Measurements from ENCODE around the gene CAPN5.

CAPN5 gene

DNA sequence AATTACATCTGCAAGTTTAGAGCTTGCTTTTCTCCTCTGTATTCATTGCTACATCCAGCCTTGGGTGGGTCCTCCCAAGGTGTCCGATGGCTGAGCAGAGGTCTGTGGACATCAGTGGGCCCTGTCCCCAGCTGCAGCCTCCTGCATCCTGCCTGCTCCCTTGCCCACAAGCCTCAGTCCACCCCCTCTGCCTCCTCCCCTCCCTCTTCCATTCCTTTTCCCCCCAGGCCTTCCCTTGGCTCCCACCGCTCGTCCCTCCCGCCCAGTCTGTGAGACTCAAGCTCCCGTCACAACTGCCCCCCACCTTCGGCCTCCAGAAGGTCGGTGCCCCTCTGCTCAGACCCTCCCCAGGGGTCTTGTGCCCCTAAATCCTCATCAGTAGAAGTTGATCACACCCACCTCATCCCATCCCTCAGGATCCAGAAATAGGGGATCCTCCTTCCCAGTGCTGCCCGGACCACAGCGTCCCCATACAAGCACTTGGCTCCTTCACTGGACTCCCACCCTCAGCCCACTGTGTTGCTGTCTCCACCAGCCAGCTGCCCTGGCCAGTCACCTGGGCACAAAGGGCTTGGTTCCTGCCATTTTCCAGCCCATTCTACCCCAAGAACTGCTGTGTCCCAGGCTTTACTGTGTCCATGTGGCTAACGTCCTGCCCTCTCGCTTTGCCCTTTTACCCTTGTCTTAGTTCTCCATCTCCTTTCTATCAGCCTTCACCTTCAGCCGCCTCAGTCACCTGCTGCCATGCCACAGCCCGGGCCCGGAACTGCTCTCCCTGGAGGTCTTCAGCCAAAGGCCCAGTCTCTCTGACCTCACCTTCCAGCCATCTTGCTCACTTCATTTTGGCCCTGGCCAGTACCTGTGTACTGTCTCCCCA, 33.6 kb downstream of the CAPN5 start:
- no peaks in the 10 kb centered on the region; the same call in 1 of the 2 replicates for H3K9me3 ChIP-seq (ENCODE audit: insufficient read depth, low read length)
- TF ChIP-seq SUZ12 (IDR thresholded peaks at IDR 0.05; ENCODE audit: extremely low read depth, insufficient read depth, insufficient read length) (no peak), YY1 (IDR thresholded peaks at IDR 0.05; ENCODE audit: insufficient read depth, insufficient read length) (no peak), ZNF274 (IDR thresholded peaks at IDR 0.05; ENCODE audit: low read depth, low read length) (no peak)
- DNase-seq (ENCODE audit: low read depth, low spot score): no peak

DNA sequence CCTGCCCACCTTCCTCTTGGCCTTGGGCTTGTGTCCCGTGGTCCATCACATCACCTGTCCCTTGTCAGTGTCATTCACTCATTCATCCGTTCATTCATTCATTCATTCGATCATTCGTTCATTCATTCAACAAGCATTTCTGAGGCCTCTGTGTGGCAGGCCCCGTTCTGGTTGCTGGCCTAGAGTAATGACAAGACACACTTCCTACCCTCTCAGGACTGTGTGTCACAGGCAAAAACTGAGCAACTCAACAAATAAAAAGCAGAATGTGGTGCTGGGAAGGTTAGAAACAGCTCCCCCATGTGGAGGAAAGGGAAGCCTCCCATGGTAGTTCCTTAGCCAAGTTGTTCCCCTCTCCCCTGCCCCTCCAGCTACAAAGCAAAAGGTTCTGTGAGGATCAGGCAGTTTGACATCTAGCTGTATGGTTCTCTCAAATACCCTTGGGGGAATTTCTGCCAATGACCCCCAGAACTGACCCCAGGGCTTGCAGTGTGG, 34.3 kb downstream of the CAPN5 start:
- DNase-seq (ENCODE audit: low read depth, low spot score): no peak
- Histone ChIP-seq H3K4me1 (ENCODE audit: insufficient read depth, insufficient read length) (no peaks in the 10 kb centered on the region), H3K36me3 (ENCODE audit: insufficient read depth, insufficient read length, low read length) (no peaks in the 10 kb centered on the region), H3K4me3 (ENCODE audit: insufficient read length, low read depth) (no peak overlapping the region), H3K27me3 (ENCODE audit: insufficient read depth, insufficient read length) (no peaks in the 10 kb centered on the region), H3K9ac (ENCODE audit: insufficient read length, low read depth) (no peak overlapping the region), H3K9me3 (ENCODE audit: insufficient read depth, low read length) (no peaks in the 10 kb centered on the region; the same call in 1 of the 2 replicates)
- TF ChIP-seq YY1 (IDR thresholded peaks at IDR 0.05; ENCODE audit: insufficient read depth, insufficient read length) (no peak), SUZ12 (IDR thresholded peaks at IDR 0.05; ENCODE audit: extremely low read depth, insufficient read depth, insufficient read length) (no peak), ZNF274 (IDR thresholded peaks at IDR 0.05; ENCODE audit: low read depth, low read length) (no peak)

More for the DNA sequence above, 33.6 kb downstream of the CAPN5 start:
- Histone ChIP-seq H3K36me3 (ENCODE audit: insufficient read depth, insufficient read length, low read length) (no peaks in the 10 kb centered on the region), H3K4me3 (ENCODE audit: insufficient read length, low read depth) (no peak overlapping the region), H3K27me3 (ENCODE audit: insufficient read depth, insufficient read length) (no peaks in the 10 kb centered on the region), H3K9ac (ENCODE audit: insufficient read length, low read depth) (no peak overlapping the region), H3K4me1 (ENCODE audit: insufficient read depth, insufficient read length) (no peaks in the 10 kb centered on the region)

DNA sequence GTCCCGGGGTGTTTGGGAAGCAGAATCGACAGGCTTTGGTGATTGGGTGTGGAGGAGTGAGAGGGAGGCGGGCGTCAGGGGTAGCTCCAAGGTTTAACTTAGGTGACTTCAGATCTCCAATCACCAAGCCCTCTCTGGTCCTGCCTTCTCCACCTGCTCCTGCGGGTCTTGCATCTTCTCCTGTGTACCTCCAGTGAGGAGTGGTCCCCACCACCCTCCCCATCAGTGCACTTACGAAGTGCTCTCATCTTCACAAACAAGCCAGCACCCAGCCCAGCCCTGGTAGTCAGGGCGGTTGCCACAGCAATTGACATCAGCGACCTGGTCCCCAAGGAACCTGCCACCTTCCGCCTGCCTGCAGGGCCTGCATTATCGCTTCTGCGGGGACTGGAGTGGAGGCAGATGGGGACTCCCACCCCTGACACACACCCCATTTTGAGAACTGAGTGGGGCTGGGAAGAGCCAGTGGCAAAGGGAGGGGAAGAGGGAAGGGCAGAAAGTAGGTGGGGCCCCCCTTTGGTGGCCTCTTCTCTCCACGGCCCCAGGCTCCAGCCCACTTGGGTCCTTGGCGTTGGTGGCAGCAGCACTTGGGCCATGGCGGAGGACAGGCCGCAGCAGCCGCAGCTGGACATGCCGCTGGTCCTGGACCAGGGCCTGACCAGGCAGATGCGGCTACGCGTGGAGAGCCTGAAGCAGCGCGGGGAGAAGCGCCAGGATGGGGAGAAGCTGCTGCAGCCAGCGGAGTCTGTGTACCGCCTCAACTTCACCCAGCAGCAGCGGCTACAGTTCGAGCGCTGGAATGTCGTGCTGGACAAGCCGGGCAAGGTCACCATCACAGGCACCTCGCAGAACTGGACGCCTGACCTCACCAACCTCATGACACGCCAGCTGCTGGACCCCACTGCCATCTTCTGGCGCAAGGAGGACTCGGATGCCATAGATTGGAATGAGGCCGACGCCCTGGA, 35.8 kb downstream of the CAPN5 start, which contains the start of gene OMP:
OMP (plus strand) TSS at position 595 of the 965 bp plus-strand sequence; CDS start at position 595, 0 bp downstream.
- no peak for DNase-seq (ENCODE audit: low read depth, low spot score)
- TF ChIP-seq SUZ12 (IDR thresholded peaks at IDR 0.05; ENCODE audit: extremely low read depth, insufficient read depth, insufficient read length): no peak
- no peak for TF ChIP-seq YY1 (IDR thresholded peaks at IDR 0.05; ENCODE audit: insufficient read depth, insufficient read length)
- TF ChIP-seq ZNF274 (IDR thresholded peaks at IDR 0.05; ENCODE audit: low read depth, low read length): no peak
- no peaks in the 10 kb centered on the region for H3K27me3 ChIP-seq (ENCODE audit: insufficient read depth, insufficient read length)
- no peak within 1 kb of the TSS for H3K9ac ChIP-seq (ENCODE audit: insufficient read length, low read depth)
- H3K4me3 ChIP-seq (ENCODE audit: insufficient read length, low read depth): no peak within 1 kb of the TSS
- H3K9me3 ChIP-seq (ENCODE audit: insufficient read depth, low read length): no peaks in the 10 kb centered on the region; the same call in 1 of the 2 replicates
- H3K4me1 ChIP-seq (ENCODE audit: insufficient read depth, insufficient read length): no peaks in the 10 kb centered on the region
- no peaks in the 10 kb centered on the region for H3K36me3 ChIP-seq (ENCODE audit: insufficient read depth, insufficient read length, low read length)

DNA sequence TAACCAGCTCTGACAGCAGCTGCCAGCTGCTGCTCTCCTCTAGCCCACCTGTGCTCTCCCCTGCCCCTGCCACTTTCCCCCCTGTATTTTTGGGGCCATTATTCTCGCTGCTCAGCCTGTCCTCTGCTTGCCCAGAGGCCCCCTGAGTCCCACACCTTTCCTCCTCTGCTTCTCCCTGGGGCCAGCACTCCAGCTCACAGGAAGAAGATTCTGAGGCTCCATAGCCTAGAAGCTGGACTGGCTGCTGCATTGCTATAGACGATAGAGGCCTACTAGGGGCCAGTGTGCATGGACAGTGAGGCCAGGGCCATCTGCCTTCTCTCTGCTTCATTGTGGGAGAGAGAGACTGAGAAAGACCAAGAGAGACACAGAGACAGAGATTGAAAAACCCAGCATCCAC, 36.5 kb downstream of the CAPN5 start:
- Histone ChIP-seq H3K27me3 (ENCODE audit: insufficient read depth, insufficient read length) (no peaks in the 10 kb centered on the region), H3K36me3 (ENCODE audit: insufficient read depth, insufficient read length, low read length) (no peaks in the 10 kb centered on the region), H3K4me1 (ENCODE audit: insufficient read depth, insufficient read length) (no peaks in the 10 kb centered on the region), H3K9ac (ENCODE audit: insufficient read length, low read depth) (no peak overlapping the region), H3K9me3 (ENCODE audit: insufficient read depth, low read length) (no peaks in the 10 kb centered on the region; the same call in 1 of the 2 replicates), H3K4me3 (ENCODE audit: insufficient read length, low read depth) (no peak overlapping the region)
- no peak for TF ChIP-seq SUZ12 (IDR thresholded peaks at IDR 0.05; ENCODE audit: extremely low read depth, insufficient read depth, insufficient read length)
- TF ChIP-seq YY1 (IDR thresholded peaks at IDR 0.05; ENCODE audit: insufficient read depth, insufficient read length): no peak
- TF ChIP-seq ZNF274 (IDR thresholded peaks at IDR 0.05; ENCODE audit: low read depth, low read length): no peak
- no peak for DNase-seq (ENCODE audit: low read depth, low spot score)

DNA sequence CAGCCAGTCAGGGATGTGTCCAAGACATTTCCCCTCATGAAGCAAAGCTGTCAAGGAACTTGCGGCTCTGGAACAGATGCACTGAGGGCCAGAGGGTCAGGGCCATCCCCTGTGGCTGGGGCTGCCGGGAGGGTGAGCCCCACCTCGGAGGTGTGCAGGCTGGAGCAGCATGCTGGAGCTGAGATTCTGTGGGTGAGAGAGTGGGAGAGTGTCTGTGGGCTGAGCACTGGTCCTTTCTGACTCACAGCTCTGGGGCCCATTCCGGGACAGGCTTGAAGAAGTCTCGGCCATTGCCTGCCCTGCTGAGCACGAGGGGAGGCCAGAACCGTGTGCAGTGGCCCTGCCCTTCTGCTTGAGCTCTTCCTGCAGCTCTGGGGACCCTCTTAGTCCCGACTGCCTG, 38.0 kb downstream of the CAPN5 start:
- Histone ChIP-seq H3K36me3 (ENCODE audit: insufficient read depth, insufficient read length, low read length) (no peaks in the 10 kb centered on the region), H3K4me1 (ENCODE audit: insufficient read depth, insufficient read length) (no peaks in the 10 kb centered on the region), H3K27me3 (ENCODE audit: insufficient read depth, insufficient read length) (no peaks in the 10 kb centered on the region), H3K9me3 (ENCODE audit: insufficient read depth, low read length) (no peaks in the 10 kb centered on the region; the same call in 1 of the 2 replicates), H3K4me3 (ENCODE audit: insufficient read length, low read depth) (no peak overlapping the region), H3K9ac (ENCODE audit: insufficient read length, low read depth) (no peak overlapping the region)
- TF ChIP-seq SUZ12 (IDR thresholded peaks at IDR 0.05; ENCODE audit: extremely low read depth, insufficient read depth, insufficient read length): no peak
- no peak for TF ChIP-seq YY1 (IDR thresholded peaks at IDR 0.05; ENCODE audit: insufficient read depth, insufficient read length)
- TF ChIP-seq ZNF274 (IDR thresholded peaks at IDR 0.05; ENCODE audit: low read depth, low read length): no peak
- no peak for DNase-seq (ENCODE audit: low read depth, low spot score)

DNA sequence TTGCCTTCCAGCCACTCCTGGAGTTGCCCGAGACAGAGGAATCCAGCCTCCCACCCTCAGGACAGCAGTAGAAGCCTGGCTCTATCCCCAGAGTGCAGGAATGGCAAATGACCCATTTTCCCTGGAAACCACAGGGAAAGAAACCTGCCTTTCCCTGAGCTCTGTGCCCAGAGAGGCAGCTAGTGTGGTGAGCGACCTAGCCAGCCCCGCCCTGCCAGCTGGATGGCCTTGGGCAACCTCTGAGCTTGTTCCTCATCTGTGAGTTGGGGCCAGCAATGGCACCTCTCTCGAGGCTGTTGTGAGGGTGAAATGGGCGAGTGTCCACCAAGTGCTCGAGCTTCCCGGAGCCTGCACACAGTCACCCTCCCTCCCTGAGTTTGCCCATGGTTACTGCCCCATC, 39.5 kb downstream of the CAPN5 start:
- Histone ChIP-seq H3K9me3 (ENCODE audit: insufficient read depth, low read length) (no peaks in the 10 kb centered on the region), H3K27me3 (ENCODE audit: insufficient read depth, insufficient read length) (no peaks in the 10 kb centered on the region), H3K9ac (ENCODE audit: insufficient read length, low read depth) (no peak overlapping the region), H3K4me3 (ENCODE audit: insufficient read length, low read depth) (no peak overlapping the region), H3K36me3 (ENCODE audit: insufficient read depth, insufficient read length, low read length) (no peaks in the 10 kb centered on the region), H3K4me1 (ENCODE audit: insufficient read depth, insufficient read length) (peaks cover 3% of the 10 kb centered on the region)
- no peak for TF ChIP-seq ZNF274 (IDR thresholded peaks at IDR 0.05; ENCODE audit: low read depth, low read length)
- no peak for TF ChIP-seq SUZ12 (IDR thresholded peaks at IDR 0.05; ENCODE audit: extremely low read depth, insufficient read depth, insufficient read length)
- no peak for TF ChIP-seq YY1 (IDR thresholded peaks at IDR 0.05; ENCODE audit: insufficient read depth, insufficient read length)
- no peak for DNase-seq (ENCODE audit: low read depth, low spot score)
